ENCODE measurements around the gene TGFA. TPM values are rescaled to one million over a fixed set of nuclear protein-coding genes. Genes with fewer than 3 reads are reported as not detected.
A peak's percentile ranks its signal among the peaks of the same experiment; 100 is the strongest.

The TGFA gene
- total RNA-seq, 1 experiment from 2014 or later: 50.1 TPM

- Histone ChIP-seq H3K27ac (ENCODE audit: low read depth, low read length) (no peak overlapping the region), H3K27me3 (ENCODE audit: insufficient read depth, low read length) (no peaks in the 10 kb centered on the region), H3K9me3 (ENCODE audit: control insufficient read depth in 1 of 2, insufficient read depth in 1 of 2, low read depth in 1 of 2, low read length in 2 of 2) (no peaks in the 10 kb centered on the region), H3K4me2 (ENCODE audit: low read length) (no peak overlapping the region), H3K4me1 (ENCODE audit: control insufficient read depth in 1 of 2, insufficient read depth in 2 of 2, low read length in 2 of 2) (peaks cover 26 to 46% of the 10 kb centered on the region in 2 experiments), H3K79me2 (ENCODE audit: insufficient read depth, low read length) (peaks cover 100% of the 10 kb centered on the region), H3K9me2 (ENCODE audit: insufficient read depth) (no peaks in the 10 kb centered on the region), H3K4me3 (replicated peaks in 1 of 2; ENCODE audit: low read depth in 1 of 2, low read length in 2 of 2) (no peak overlapping the region), H2AFZ (ENCODE audit: low read depth, low read length, poor library complexity, severe bottlenecking) (no peak overlapping the region), H3K9ac (ENCODE audit: low read length) (no peak overlapping the region), H4K20me1 (ENCODE audit: insufficient read depth) (no peaks in the 10 kb centered on the region), H3K36me3 (ENCODE audit: control insufficient read depth in 1 of 2, insufficient read depth in 2 of 2, low read length in 2 of 2) (no peaks in the 10 kb centered on the region)
- POLR2A ChIA-PET: no interaction called here
- no peak for TF ChIP-seq CEBPB (IDR thresholded peaks at IDR 0.05; ENCODE audit: low read depth)
- no peak for TF ChIP-seq TCF7L2 (IDR thresholded peaks at IDR 0.05; ENCODE audit: borderline replicate concordance, extremely low read depth, insufficient read depth, insufficient read length)
- TF ChIP-seq FOSL1 (IDR thresholded peaks at IDR 0.05; ENCODE audit: low read depth): no peak
- no peak for TF ChIP-seq EGR1 (IDR thresholded peaks at IDR 0.05; ENCODE audit: low read depth)
- intact Hi-C loops (cut with micrococcal nuclease): no loop called here
- no TSS peak for BruUV-seq (replicated peaks)
- RAD21 ChIA-PET (ENCODE audit: low non-redundant PET in 1 of 2, low total read pairs in 2 of 2, uncharacterized antibody in 2 of 2, unreplicated experiment in 2 of 2): no interaction called here
- DNase-seq (ENCODE audit: low read depth, low spot score) (no peak), ATAC-seq (no peak)
- CTCF ChIA-PET: interaction anchor here (0.6 to 0.9 kb wide), 2 partner anchors 69 to 244 kb away, joined by 3 read pairs; no protein-coding TSS in a partner anchor
Observed at GRCh38 chr2:70548233-70548632, 5.4 kb downstream of the TGFA start.

- ChIA-PET CTCF (no interaction called here), RAD21 (ENCODE audit: low non-redundant PET in 1 of 2, low total read pairs in 2 of 2, uncharacterized antibody in 2 of 2, unreplicated experiment in 2 of 2) (no interaction called here), POLR2A (no interaction called here)
- ATAC-seq: no peak
- intact Hi-C loops (cut with micrococcal nuclease): no loop called here
- Histone ChIP-seq H3K4me1 (ENCODE audit: control insufficient read depth in 1 of 2, insufficient read depth in 2 of 2, low read length in 2 of 2) (peaks cover 33 to 53% of the 10 kb centered on the region in 2 experiments), H4K20me1 (ENCODE audit: insufficient read depth) (no peaks in the 10 kb centered on the region), H3K9ac (ENCODE audit: low read length) (0 out of 2 replicates have a peak overlapping the region, but pooled peaks have one; percentile 22), H3K79me2 (ENCODE audit: insufficient read depth, low read length) (peaks cover 100% of the 10 kb centered on the region), H2AFZ (ENCODE audit: low read depth, low read length, poor library complexity, severe bottlenecking) (no peak overlapping the region), H3K4me2 (ENCODE audit: low read length) (peak overlapping the region; percentile 59), H3K27ac (ENCODE audit: low read depth, low read length) (no peak overlapping the region), H3K4me3 (replicated peaks in 1 of 2; ENCODE audit: low read depth in 1 of 2, low read length in 2 of 2) (peak overlapping the region in 1 of 2 experiments; percentile 12; a peak in 1 of 4 replicates), H3K36me3 (ENCODE audit: control insufficient read depth in 1 of 2, insufficient read depth in 2 of 2, low read length in 2 of 2) (no peaks in the 10 kb centered on the region), H3K9me3 (ENCODE audit: control insufficient read depth in 1 of 2, insufficient read depth in 1 of 2, low read depth in 1 of 2, low read length in 2 of 2) (no peaks in the 10 kb centered on the region), H3K27me3 (ENCODE audit: insufficient read depth, low read length) (no peaks in the 10 kb centered on the region), H3K9me2 (ENCODE audit: insufficient read depth) (no peaks in the 10 kb centered on the region)
- no peak for DNase-seq (ENCODE audit: low read depth, low spot score)
- BruUV-seq (replicated peaks): no TSS peak
- TF ChIP-seq YY1 (IDR thresholded peaks at IDR 0.05; ENCODE audit: extremely low read depth, insufficient replicate concordance, low read depth, low read length) (no peak), ATF3 (IDR thresholded peaks at IDR 0.05) (no peak), FOSL1 (IDR thresholded peaks at IDR 0.05; ENCODE audit: low read depth) (no peak), CBX3 (IDR thresholded peaks at IDR 0.05; ENCODE audit: low read depth) (no peak), TCF7L2 (IDR thresholded peaks at IDR 0.05; ENCODE audit: borderline replicate concordance, extremely low read depth, insufficient read depth, insufficient read length) (no peak), CTCF (IDR thresholded peaks at IDR 0.05 in 2 of 3, conservative IDR thresholded peaks at IDR 0.05 in 1 of 3; ENCODE audit: borderline replicate concordance in 1 of 3, insufficient read depth in 1 of 3, low read depth in 2 of 3, low read length in 2 of 3) (no peak), EZH2 (IDR thresholded peaks at IDR 0.05) (no peak), EGR1 (IDR thresholded peaks at IDR 0.05; ENCODE audit: low read depth) (no peak), CEBPB (IDR thresholded peaks at IDR 0.05; ENCODE audit: low read depth) (no peak), ZFX (IDR thresholded peaks at IDR 0.05) (no peak), REST (IDR thresholded peaks at IDR 0.05; ENCODE audit: low read depth) (no peak), MAX (IDR thresholded peaks at IDR 0.05) (no peak), RAD21 (IDR thresholded peaks at IDR 0.05; ENCODE audit: low read depth) (no peak), SP1 (IDR thresholded peaks at IDR 0.05; ENCODE audit: low read depth) (no peak)
Observed at GRCh38 chr2:70546885-70547284, 6.7 kb downstream of the TGFA start.

Data from HCT116 (cell line).